ENCODE measurements around the gene B3GALT2.

Gene B3GALT2

DNA sequence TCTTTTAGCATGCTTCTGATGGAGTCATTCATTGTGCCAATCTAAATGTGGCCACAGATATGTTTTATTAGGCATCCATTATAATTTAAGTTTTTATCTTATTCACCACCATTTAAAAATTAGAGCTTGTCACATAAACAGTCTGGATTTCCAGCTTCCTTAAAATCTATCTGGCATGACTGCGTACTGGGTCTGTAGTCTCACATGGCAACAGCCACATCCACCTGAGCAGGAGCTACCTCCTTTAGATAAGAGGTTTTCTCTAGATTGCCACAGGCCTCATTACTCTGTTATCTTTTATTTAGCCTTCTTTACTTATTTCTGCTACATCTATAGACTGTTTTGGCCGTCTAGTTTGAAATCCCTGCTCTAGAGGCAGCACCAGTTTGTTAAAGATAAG, 29.1 kb downstream of the B3GALT2 start:
- TF ChIP-seq EZH2phosphoT487 (IDR thresholded peaks at IDR 0.05; ENCODE audit: low read depth): no peak
- TF ChIP-seq, protein P1, sequence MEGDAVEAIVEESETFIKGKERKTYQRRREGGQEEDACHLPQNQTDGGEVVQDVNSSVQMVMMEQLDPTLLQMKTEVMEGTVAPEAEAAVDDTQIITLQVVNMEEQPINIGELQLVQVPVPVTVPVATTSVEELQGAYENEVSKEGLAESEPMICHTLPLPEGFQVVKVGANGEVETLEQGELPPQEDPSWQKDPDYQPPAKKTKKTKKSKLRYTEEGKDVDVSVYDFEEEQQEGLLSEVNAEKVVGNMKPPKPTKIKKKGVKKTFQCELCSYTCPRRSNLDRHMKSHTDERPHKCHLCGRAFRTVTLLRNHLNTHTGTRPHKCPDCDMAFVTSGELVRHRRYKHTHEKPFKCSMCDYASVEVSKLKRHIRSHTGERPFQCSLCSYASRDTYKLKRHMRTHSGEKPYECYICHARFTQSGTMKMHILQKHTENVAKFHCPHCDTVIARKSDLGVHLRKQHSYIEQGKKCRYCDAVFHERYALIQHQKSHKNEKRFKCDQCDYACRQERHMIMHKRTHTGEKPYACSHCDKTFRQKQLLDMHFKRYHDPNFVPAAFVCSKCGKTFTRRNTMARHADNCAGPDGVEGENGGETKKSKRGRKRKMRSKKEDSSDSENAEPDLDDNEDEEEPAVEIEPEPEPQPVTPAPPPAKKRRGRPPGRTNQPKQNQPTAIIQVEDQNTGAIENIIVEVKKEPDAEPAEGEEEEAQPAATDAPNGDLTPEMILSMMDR (IDR thresholded peaks at IDR 0.05; ENCODE audit: low read depth, low read length): no peak
- no peak overlapping the region for H3K9ac ChIP-seq (ENCODE audit: low read length)
- no peak overlapping the region for H3K27ac ChIP-seq (ENCODE audit: low read length)
- no peak overlapping the region for H3K4me2 ChIP-seq (ENCODE audit: low read length)
- no peak overlapping the region for H2AFZ ChIP-seq (ENCODE audit: low read depth, low read length)
- H4K20me1 ChIP-seq (ENCODE audit: insufficient read depth, low read length): no peaks in the 10 kb centered on the region
- H3K36me3 ChIP-seq (replicated peaks; ENCODE audit: low read depth, low read length): peaks cover 10% of the 10 kb centered on the region
- H3K79me2 ChIP-seq (ENCODE audit: low read length): no peaks in the 10 kb centered on the region
- no peaks in the 10 kb centered on the region for H3K9me3 ChIP-seq (ENCODE audit: insufficient read depth, low read length)
- no peaks in the 10 kb centered on the region for H3K4me1 ChIP-seq (ENCODE audit: low read length)
- no peak overlapping the region for H3K4me3 ChIP-seq (ENCODE audit: low read length)
- H3K27me3 ChIP-seq (ENCODE audit: low read depth, low read length): no peaks in the 10 kb centered on the region

GRCh38 chr1:193156822-193157142, 29.6 kb downstream of the B3GALT2 start:
- Histone ChIP-seq H3K27me3 (ENCODE audit: low read depth, low read length) (no peaks in the 10 kb centered on the region), H3K4me3 (ENCODE audit: low read length) (no peak overlapping the region), H3K9ac (ENCODE audit: low read length) (no peak overlapping the region), H3K9me3 (ENCODE audit: insufficient read depth, low read length) (no peaks in the 10 kb centered on the region), H2AFZ (ENCODE audit: low read depth, low read length) (no peak overlapping the region), H3K79me2 (ENCODE audit: low read length) (no peaks in the 10 kb centered on the region), H3K36me3 (replicated peaks; ENCODE audit: low read depth, low read length) (peaks cover 12% of the 10 kb centered on the region), H3K4me2 (ENCODE audit: low read length) (no peak overlapping the region), H4K20me1 (ENCODE audit: insufficient read depth, low read length) (no peaks in the 10 kb centered on the region), H3K4me1 (ENCODE audit: low read length) (no peaks in the 10 kb centered on the region), H3K27ac (ENCODE audit: low read length) (no peak overlapping the region)
- no peak for TF ChIP-seq EZH2phosphoT487 (IDR thresholded peaks at IDR 0.05; ENCODE audit: low read depth)
- TF ChIP-seq, protein P1 (IDR thresholded peaks at IDR 0.05; ENCODE audit: low read depth, low read length): no peak

- no peaks in the 10 kb centered on the region for H4K20me1 ChIP-seq (ENCODE audit: insufficient read depth, low read length)
- TF ChIP-seq, protein P1 (IDR thresholded peaks at IDR 0.05; ENCODE audit: low read depth, low read length): no peak
- TF ChIP-seq EZH2phosphoT487 (IDR thresholded peaks at IDR 0.05; ENCODE audit: low read depth): no peak
- peaks cover 15% of the 10 kb centered on the region for H3K36me3 ChIP-seq (replicated peaks; ENCODE audit: low read depth, low read length)
- no peaks in the 10 kb centered on the region for H3K9me3 ChIP-seq (ENCODE audit: insufficient read depth, low read length)
- no peak overlapping the region for H3K27ac ChIP-seq (ENCODE audit: low read length)
- H2AFZ ChIP-seq (ENCODE audit: low read depth, low read length): no peak overlapping the region
- H3K27me3 ChIP-seq (ENCODE audit: low read depth, low read length): no peaks in the 10 kb centered on the region
- H3K79me2 ChIP-seq (ENCODE audit: low read length): no peaks in the 10 kb centered on the region
- no peak overlapping the region for H3K4me3 ChIP-seq (ENCODE audit: low read length)
- no peaks in the 10 kb centered on the region for H3K4me1 ChIP-seq (ENCODE audit: low read length)
- H3K4me2 ChIP-seq (ENCODE audit: low read length): no peak overlapping the region
- no peak overlapping the region for H3K9ac ChIP-seq (ENCODE audit: low read length)
Measured at GRCh38 chr1:193156117-193156821, 30.1 kb downstream of the B3GALT2 start.

- H3K4me2 ChIP-seq (ENCODE audit: low read length): no peak overlapping the region
- TF ChIP-seq, protein P1 (IDR thresholded peaks at IDR 0.05; ENCODE audit: low read depth, low read length): no peak
- TF ChIP-seq EZH2phosphoT487 (IDR thresholded peaks at IDR 0.05; ENCODE audit: low read depth): no peak
- H3K9ac ChIP-seq (ENCODE audit: low read length): no peak overlapping the region
- no peaks in the 10 kb centered on the region for H3K27me3 ChIP-seq (ENCODE audit: low read depth, low read length)
- no peak overlapping the region for H3K4me3 ChIP-seq (ENCODE audit: low read length)
- no peak overlapping the region for H2AFZ ChIP-seq (ENCODE audit: low read depth, low read length)
- H3K36me3 ChIP-seq (replicated peaks; ENCODE audit: low read depth, low read length): peaks cover 42% of the 10 kb centered on the region
- H3K9me3 ChIP-seq (ENCODE audit: insufficient read depth, low read length): no peaks in the 10 kb centered on the region
- H3K4me1 ChIP-seq (ENCODE audit: low read length): no peaks in the 10 kb centered on the region
- H3K79me2 ChIP-seq (ENCODE audit: low read length): peaks cover 3% of the 10 kb centered on the region
- no peaks in the 10 kb centered on the region for H4K20me1 ChIP-seq (ENCODE audit: insufficient read depth, low read length)
- H3K27ac ChIP-seq (ENCODE audit: low read length): no peak overlapping the region
Measured at GRCh38 chr1:193144999-193145398, 41.4 kb downstream of the B3GALT2 start.
